ENCODE measurements around the gene SLC26A5. TPM values are rescaled to one million over a fixed set of nuclear protein-coding genes. Genes with fewer than 3 reads are reported as not detected.

The SLC26A5 gene
- total and polyA plus RNA-seq, 2 experiments from 2014 or later = 0.30 TPM; not detected in 1

DNA sequence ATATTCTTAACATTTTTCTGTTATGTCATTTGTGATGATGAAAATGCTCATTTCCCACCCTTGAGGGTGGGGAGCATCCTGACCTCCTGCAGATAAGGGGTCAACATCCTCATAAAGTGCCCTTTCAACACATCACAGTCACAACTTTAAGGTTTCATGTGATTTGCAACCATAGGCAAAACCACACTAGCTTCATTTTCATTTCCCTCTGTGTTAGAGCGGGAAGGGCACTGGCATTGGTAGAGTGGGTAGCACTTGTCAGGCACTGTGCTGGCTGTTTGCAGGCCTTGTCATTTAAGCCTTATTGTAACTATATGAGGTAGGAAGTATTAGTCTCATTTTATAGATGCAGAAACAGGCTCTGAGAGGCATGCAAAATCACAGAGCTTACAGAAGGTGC lies 58.8 kb downstream of the SLC26A5 start:
- H3K9me2 ChIP-seq (replicated peaks; ENCODE audit: insufficient read depth) = no peaks in the 10 kb centered on the region
- WGBS (ENCODE audit: low lambda C conversion rate, missing lambda C conversion rate) = 90% methylated on average over 1 of the region's 1 CpG

DNA sequence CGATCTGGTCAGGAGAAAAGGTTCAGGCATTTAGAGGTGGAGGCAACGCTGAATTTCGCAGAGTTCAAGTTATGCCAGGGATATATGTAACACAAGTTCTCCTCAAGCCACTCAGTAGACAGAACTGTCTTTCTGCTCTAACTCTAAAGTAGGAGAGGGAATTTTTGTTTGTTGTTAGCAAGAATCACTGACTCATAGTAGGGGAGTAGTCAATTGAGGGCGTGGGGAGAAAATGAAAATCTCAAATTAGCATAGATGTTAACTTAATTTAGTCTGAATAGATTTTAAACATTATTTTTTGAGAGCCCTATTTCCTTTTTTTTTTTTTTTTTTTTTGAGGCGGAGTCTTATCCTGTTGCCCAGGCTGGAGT lies 64.0 kb downstream of the SLC26A5 start:
- no peaks in the 10 kb centered on the region for H3K9me3 ChIP-seq (ENCODE audit: low read depth)
- no peak for DNase-seq (ENCODE audit: low spot score)
- WGBS (ENCODE audit: low lambda C conversion rate, missing lambda C conversion rate) = 92% methylated on average over 5 of the region's 5 CpGs
- no peaks in the 10 kb centered on the region for H3K79me2 ChIP-seq
- H3K4me1 ChIP-seq (ENCODE audit: insufficient read depth) = no peaks in the 10 kb centered on the region
- H3K36me3 ChIP-seq (replicated peaks; ENCODE audit: insufficient read depth, low read depth) = no peaks in the 10 kb centered on the region
- no peak overlapping the region for H3K4me2 ChIP-seq
- no peak overlapping the region for H3K27ac ChIP-seq
- H2AFZ ChIP-seq = no peak overlapping the region
- no peak overlapping the region for H3K4me3 ChIP-seq
- no peaks in the 10 kb centered on the region for H4K20me1 ChIP-seq (ENCODE audit: insufficient read depth, poor library complexity, severe bottlenecking)
- H3K27me3 ChIP-seq = no peaks in the 10 kb centered on the region
- TF ChIP-seq EZH2phosphoT487 (IDR thresholded peaks at IDR 0.05; ENCODE audit: low read depth, severe bottlenecking, unreplicated experiment) = no peak
- TF ChIP-seq, protein P1, sequence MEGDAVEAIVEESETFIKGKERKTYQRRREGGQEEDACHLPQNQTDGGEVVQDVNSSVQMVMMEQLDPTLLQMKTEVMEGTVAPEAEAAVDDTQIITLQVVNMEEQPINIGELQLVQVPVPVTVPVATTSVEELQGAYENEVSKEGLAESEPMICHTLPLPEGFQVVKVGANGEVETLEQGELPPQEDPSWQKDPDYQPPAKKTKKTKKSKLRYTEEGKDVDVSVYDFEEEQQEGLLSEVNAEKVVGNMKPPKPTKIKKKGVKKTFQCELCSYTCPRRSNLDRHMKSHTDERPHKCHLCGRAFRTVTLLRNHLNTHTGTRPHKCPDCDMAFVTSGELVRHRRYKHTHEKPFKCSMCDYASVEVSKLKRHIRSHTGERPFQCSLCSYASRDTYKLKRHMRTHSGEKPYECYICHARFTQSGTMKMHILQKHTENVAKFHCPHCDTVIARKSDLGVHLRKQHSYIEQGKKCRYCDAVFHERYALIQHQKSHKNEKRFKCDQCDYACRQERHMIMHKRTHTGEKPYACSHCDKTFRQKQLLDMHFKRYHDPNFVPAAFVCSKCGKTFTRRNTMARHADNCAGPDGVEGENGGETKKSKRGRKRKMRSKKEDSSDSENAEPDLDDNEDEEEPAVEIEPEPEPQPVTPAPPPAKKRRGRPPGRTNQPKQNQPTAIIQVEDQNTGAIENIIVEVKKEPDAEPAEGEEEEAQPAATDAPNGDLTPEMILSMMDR (IDR thresholded peaks at IDR 0.05; ENCODE audit: poor library complexity) = no peak
- TF ChIP-seq EZH2 (IDR thresholded peaks at IDR 0.05; ENCODE audit: borderline replicate concordance) = no peak
- H3K9me2 ChIP-seq (replicated peaks; ENCODE audit: insufficient read depth) = no peaks in the 10 kb centered on the region

More for the DNA sequence above, 58.8 kb downstream of the SLC26A5 start:
- Histone ChIP-seq H3K27ac (no peak overlapping the region), H3K9me3 (ENCODE audit: low read depth) (no peaks in the 10 kb centered on the region), H3K4me1 (ENCODE audit: insufficient read depth) (no peaks in the 10 kb centered on the region), H2AFZ (no peak overlapping the region), H3K36me3 (replicated peaks; ENCODE audit: insufficient read depth, low read depth) (no peaks in the 10 kb centered on the region), H3K27me3 (no peaks in the 10 kb centered on the region), H3K4me2 (no peak overlapping the region), H4K20me1 (ENCODE audit: insufficient read depth, poor library complexity, severe bottlenecking) (no peaks in the 10 kb centered on the region), H3K79me2 (no peaks in the 10 kb centered on the region), H3K4me3 (no peak overlapping the region)
- TF ChIP-seq, protein P1 (IDR thresholded peaks at IDR 0.05; ENCODE audit: poor library complexity) = no peak
- TF ChIP-seq EZH2phosphoT487 (IDR thresholded peaks at IDR 0.05; ENCODE audit: low read depth, severe bottlenecking, unreplicated experiment) (no peak), EZH2 (IDR thresholded peaks at IDR 0.05; ENCODE audit: borderline replicate concordance) (no peak)
- DNase-seq (ENCODE audit: low spot score) = no peak

DNA sequence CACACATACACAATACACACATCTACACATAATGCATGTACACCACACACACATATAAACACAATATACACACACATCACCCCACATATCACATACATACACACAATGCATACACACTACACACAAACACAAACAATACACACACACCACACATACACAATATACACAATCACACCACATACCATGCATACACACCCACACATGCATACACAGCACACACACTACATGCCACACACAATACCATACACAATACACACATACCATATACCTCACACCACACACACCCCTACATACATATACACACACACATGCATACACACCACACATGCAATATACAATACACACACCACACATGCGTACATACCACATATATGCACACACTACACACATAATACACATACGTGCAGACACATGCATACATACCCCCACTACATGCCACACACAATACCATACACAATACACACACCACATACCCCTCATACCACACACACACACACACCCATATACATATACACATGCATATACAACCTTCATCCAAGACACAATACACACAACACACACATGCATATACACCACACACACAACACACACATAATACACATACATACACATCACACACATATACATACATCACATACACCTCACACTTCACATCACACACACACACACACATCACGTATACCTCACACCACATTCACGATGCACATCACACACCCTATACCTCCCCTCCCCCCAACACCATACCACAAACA lies 64.6 kb downstream of the SLC26A5 start:
- WGBS (ENCODE audit: low lambda C conversion rate, missing lambda C conversion rate) = 97% methylated on average over 4 of the region's 4 CpGs
- H3K36me3 ChIP-seq (replicated peaks; ENCODE audit: insufficient read depth, low read depth) = no peaks in the 10 kb centered on the region
- TF ChIP-seq, protein P1 (IDR thresholded peaks at IDR 0.05; ENCODE audit: poor library complexity) = no peak
- TF ChIP-seq EZH2 (IDR thresholded peaks at IDR 0.05; ENCODE audit: borderline replicate concordance) (no peak), EZH2phosphoT487 (IDR thresholded peaks at IDR 0.05; ENCODE audit: low read depth, severe bottlenecking, unreplicated experiment) (no peak)
- no peak for DNase-seq (ENCODE audit: low spot score)
- no peak overlapping the region for H3K4me3 ChIP-seq
- H3K4me1 ChIP-seq (ENCODE audit: insufficient read depth) = no peaks in the 10 kb centered on the region
- H3K4me2 ChIP-seq = no peak overlapping the region
- no peaks in the 10 kb centered on the region for H3K79me2 ChIP-seq
- H3K27ac ChIP-seq = no peak overlapping the region
- no peaks in the 10 kb centered on the region for H3K9me2 ChIP-seq (replicated peaks; ENCODE audit: insufficient read depth)
- no peaks in the 10 kb centered on the region for H3K9me3 ChIP-seq (ENCODE audit: low read depth)
- no peak overlapping the region for H2AFZ ChIP-seq
- H3K27me3 ChIP-seq = no peaks in the 10 kb centered on the region
- H4K20me1 ChIP-seq (ENCODE audit: insufficient read depth, poor library complexity, severe bottlenecking) = no peaks in the 10 kb centered on the region
